ENCODE measurements around the gene ODAD2. TPM values are rescaled to one million over a fixed set of nuclear protein-coding genes. Genes with fewer than 3 reads are reported as not detected.

Gene ODAD2
- total RNA-seq, 1 experiment from 2014 or later = 20.4 TPM

DNA sequence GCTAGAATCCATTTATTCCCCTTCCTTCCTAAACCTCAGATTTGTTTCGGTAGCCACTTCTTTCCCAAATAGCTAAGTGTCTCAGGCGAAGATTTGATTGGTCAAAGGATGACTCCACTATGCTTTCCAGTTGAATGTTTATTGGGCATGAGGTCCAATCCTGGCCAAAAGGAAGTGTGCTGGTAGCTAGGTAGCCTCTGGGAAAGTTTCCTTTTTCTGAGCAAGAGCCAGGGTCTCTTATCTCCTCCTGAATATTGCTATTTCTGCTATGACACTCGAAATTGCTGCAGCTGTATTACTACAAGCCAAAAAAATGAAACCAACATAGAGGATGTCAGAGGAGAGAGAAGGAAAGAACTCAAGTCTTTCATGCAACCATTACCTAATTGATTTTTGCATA is 199.8 kb downstream of the ODAD2 start:
- RAD21 ChIA-PET (ENCODE audit: low non-redundant PET in 1 of 2, low total read pairs in 2 of 2, uncharacterized antibody in 2 of 2, unreplicated experiment in 2 of 2) = no interaction called here
- H3K79me2 ChIP-seq (ENCODE audit: insufficient read depth, low read length) = no peaks in the 10 kb centered on the region
- POLR2A ChIA-PET = interaction anchor here (0.9 to 1.1 kb wide), 2 partner anchors 9 to 127 kb away, joined by 3 read pairs; no protein-coding TSS in a partner anchor
- H3K4me3 ChIP-seq (replicated peaks in 1 of 2; ENCODE audit: low read depth in 1 of 2, low read length in 2 of 2) = no peak overlapping the region
- TF ChIP-seq EZH2phosphoT487 (IDR thresholded peaks at IDR 0.05; ENCODE audit: borderline replicate concordance) (no peak), EGR1 (IDR thresholded peaks at IDR 0.05; ENCODE audit: low read depth) (no peak), ZNF274 (IDR thresholded peaks at IDR 0.05; ENCODE audit: low read depth, low read length) (no peak), CEBPB (IDR thresholded peaks at IDR 0.05; ENCODE audit: low read depth) (no peak), CBX3 (IDR thresholded peaks at IDR 0.05; ENCODE audit: low read depth) (no peak), POLR2AphosphoS5 (IDR thresholded peaks at IDR 0.05; ENCODE audit: low read depth, low read length) (no peak), SP1 (IDR thresholded peaks at IDR 0.05; ENCODE audit: low read depth) (no peak), FOSL1 (IDR thresholded peaks at IDR 0.05; ENCODE audit: low read depth) (no peak), EZH2 (IDR thresholded peaks at IDR 0.05) (no peak), SRF (IDR thresholded peaks at IDR 0.05; ENCODE audit: low read depth) (no peak), SIN3A (IDR thresholded peaks at IDR 0.05; ENCODE audit: low read depth) (no peak), ZFX (IDR thresholded peaks at IDR 0.05) (no peak), POLR2A (IDR thresholded peaks at IDR 0.05; ENCODE audit: borderline replicate concordance, extremely low read depth, insufficient read depth, insufficient read length) (no peak), TCF7L2 (IDR thresholded peaks at IDR 0.05; ENCODE audit: borderline replicate concordance, extremely low read depth, insufficient read depth, insufficient read length) (no peak), YY1 (IDR thresholded peaks at IDR 0.05; ENCODE audit: extremely low read depth, insufficient replicate concordance, low read depth, low read length) (no peak)
- TF ChIP-seq, protein P1, sequence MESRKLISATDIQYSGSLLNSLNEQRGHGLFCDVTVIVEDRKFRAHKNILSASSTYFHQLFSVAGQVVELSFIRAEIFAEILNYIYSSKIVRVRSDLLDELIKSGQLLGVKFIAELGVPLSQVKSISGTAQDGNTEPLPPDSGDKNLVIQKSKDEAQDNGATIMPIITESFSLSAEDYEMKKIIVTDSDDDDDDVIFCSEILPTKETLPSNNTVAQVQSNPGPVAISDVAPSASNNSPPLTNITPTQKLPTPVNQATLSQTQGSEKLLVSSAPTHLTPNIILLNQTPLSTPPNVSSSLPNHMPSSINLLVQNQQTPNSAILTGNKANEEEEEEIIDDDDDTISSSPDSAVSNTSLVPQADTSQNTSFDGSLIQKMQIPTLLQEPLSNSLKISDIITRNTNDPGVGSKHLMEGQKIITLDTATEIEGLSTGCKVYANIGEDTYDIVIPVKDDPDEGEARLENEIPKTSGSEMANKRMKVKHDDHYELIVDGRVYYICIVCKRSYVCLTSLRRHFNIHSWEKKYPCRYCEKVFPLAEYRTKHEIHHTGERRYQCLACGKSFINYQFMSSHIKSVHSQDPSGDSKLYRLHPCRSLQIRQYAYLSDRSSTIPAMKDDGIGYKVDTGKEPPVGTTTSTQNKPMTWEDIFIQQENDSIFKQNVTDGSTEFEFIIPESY (IDR thresholded peaks at IDR 0.05; ENCODE audit: extremely low read depth, insufficient replicate concordance, low read length) = no peak
- TF ChIP-seq, protein P2, sequence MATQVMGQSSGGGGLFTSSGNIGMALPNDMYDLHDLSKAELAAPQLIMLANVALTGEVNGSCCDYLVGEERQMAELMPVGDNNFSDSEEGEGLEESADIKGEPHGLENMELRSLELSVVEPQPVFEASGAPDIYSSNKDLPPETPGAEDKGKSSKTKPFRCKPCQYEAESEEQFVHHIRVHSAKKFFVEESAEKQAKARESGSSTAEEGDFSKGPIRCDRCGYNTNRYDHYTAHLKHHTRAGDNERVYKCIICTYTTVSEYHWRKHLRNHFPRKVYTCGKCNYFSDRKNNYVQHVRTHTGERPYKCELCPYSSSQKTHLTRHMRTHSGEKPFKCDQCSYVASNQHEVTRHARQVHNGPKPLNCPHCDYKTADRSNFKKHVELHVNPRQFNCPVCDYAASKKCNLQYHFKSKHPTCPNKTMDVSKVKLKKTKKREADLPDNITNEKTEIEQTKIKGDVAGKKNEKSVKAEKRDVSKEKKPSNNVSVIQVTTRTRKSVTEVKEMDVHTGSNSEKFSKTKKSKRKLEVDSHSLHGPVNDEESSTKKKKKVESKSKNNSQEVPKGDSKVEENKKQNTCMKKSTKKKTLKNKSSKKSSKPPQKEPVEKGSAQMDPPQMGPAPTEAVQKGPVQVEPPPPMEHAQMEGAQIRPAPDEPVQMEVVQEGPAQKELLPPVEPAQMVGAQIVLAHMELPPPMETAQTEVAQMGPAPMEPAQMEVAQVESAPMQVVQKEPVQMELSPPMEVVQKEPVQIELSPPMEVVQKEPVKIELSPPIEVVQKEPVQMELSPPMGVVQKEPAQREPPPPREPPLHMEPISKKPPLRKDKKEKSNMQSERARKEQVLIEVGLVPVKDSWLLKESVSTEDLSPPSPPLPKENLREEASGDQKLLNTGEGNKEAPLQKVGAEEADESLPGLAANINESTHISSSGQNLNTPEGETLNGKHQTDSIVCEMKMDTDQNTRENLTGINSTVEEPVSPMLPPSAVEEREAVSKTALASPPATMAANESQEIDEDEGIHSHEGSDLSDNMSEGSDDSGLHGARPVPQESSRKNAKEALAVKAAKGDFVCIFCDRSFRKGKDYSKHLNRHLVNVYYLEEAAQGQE (IDR thresholded peaks at IDR 0.05; ENCODE audit: low read depth) = no peak
- TF ChIP-seq, protein P3, sequence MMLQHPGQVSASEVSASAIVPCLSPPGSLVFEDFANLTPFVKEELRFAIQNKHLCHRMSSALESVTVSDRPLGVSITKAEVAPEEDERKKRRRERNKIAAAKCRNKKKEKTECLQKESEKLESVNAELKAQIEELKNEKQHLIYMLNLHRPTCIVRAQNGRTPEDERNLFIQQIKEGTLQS (IDR thresholded peaks at IDR 0.05) = no peak
- no peak overlapping the region for H2AFZ ChIP-seq (ENCODE audit: low read depth, low read length, poor library complexity, severe bottlenecking)
- intact Hi-C loops (cut with micrococcal nuclease) = no loop called here
- no peaks in the 10 kb centered on the region for H3K27me3 ChIP-seq (ENCODE audit: insufficient read depth, low read length)
- BruUV-seq (replicated peaks) = no TSS peak
- ATAC-seq = no peak
- CTCF ChIA-PET = no interaction called here
- H3K9me2 ChIP-seq (ENCODE audit: insufficient read depth) = no peaks in the 10 kb centered on the region
- H3K36me3 ChIP-seq (ENCODE audit: control insufficient read depth in 1 of 2, insufficient read depth in 2 of 2, low read length in 2 of 2) = no peaks in the 10 kb centered on the region
- no peak overlapping the region for H3K9ac ChIP-seq (ENCODE audit: low read length)
- no peak for DNase-seq (ENCODE audit: low read depth, low spot score)
- H3K27ac ChIP-seq (ENCODE audit: low read depth, low read length) = no peak overlapping the region
- H3K9me3 ChIP-seq (ENCODE audit: control insufficient read depth in 1 of 2, insufficient read depth in 1 of 2, low read depth in 1 of 2, low read length in 2 of 2) = no peaks in the 10 kb centered on the region
- peaks cover 0 to 6% of the 10 kb centered on the region in 2 experiments; a peak in 1 of 4 replicates for H3K4me1 ChIP-seq (ENCODE audit: control insufficient read depth in 1 of 2, insufficient read depth in 2 of 2, low read length in 2 of 2)
- H4K20me1 ChIP-seq (ENCODE audit: insufficient read depth) = no peaks in the 10 kb centered on the region
- no peak overlapping the region for H3K4me2 ChIP-seq (ENCODE audit: low read length)

Measured in HCT116 (cell line).